GM10847 (cell line): Measurements from ENCODE around the gene NALF2.

Experiments
- POLR2A ChIP-seq: IDR thresholded peaks from 2 replicates; pipeline ENCODE4 v1.6.1; 2011; ENCODE audit not compliant: insufficient read length; ENCODE audit errors: extremely low read depth

Gene NALF2

DNA sequence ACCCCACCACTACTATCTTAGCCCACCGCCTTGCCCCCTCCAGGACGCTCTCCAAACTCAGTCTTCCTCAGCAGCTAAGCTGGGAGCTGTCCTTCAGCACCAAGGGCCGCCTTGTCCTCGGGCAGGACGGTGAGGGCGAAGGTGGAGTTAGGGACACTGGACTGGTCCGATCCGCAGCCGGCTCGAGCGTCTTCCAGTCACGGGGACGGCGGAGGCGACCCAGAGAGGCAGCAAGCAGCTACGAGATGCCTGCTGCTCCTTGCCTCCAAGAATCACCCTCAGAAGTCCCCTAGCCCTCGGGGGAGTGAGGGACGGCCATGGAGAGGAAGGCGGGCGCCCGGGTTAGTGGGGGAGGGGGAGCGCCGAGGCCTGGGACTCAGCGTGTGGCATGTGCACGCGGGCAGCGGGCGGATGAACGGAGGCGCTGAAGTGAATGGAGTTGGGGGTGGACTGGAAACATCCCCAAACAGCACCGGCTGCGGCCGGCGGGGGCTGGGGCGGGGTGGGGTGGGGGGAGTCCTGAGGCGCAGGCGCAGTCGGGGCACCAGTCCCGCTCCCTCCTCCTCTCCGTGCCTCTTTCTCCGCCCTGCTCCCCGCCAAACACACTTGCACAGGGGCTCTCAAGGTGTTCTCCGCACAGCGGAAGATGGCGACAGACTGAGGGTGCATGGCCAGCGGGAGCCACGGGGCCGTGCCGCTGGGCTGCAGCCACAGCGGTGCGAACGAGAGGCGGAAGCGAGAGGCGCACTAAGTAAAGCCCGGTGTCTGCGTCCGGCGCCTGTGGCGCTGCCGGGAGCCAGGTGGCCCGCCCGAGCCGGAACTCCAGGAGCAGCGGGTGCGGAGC, at the start of gene NALF2:
Gene NALF2 (plus strand): TSS at position 545 of the 844 bp plus-strand sequence. CDS start 957 bp downstream, outside the sequence.
- TF ChIP-seq POLR2A: no peak

DNA sequence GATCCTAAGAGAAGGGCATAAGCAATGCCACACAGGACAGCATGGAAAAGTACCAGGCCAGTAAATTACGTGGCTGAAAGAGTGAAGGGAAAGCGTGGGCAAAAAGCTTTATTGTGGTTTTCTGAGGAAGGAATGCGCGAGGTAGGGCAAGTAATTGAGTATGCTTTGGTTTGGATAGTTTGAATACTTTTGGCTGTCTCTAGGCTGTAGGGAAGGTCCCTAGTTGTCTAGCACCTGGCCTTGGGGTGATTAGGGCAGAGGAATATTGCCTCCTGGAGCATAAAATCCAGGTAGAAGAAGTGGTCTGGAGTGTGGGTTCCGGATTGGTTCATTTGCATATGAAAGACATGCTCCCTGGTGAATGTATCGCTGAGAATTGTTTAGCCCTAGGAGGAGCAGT, 46.4 kb upstream of the NALF2 start:
- TF ChIP-seq POLR2A: no peak

DNA sequence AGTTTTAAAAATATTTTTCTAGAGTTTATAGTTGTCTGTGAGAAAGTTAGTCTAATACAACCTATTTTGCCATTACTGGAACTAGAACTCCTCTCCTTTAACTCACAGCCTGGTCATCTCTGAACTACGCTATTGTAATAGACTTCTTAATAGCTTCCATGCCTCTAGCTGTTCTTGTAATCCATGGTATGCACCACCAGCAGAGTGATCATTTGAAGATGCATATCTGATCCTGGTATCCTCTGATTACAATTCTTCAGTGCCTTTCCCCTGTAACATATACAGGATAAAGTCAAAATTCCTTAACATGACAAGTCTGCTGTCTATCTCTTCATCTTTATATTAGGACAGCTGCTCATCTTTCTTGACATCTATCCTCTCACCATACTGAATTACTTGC, 37.6 kb upstream of the NALF2 start:
- no peak for TF ChIP-seq POLR2A

GRCh38 chrX:69469975-69470374, 34.2 kb upstream of the NALF2 start:
- TF ChIP-seq POLR2A: no peak

- TF ChIP-seq POLR2A: no peak
Measured at GRCh38 chrX:69489625-69490024, 14.5 kb upstream of the NALF2 start.

DNA sequence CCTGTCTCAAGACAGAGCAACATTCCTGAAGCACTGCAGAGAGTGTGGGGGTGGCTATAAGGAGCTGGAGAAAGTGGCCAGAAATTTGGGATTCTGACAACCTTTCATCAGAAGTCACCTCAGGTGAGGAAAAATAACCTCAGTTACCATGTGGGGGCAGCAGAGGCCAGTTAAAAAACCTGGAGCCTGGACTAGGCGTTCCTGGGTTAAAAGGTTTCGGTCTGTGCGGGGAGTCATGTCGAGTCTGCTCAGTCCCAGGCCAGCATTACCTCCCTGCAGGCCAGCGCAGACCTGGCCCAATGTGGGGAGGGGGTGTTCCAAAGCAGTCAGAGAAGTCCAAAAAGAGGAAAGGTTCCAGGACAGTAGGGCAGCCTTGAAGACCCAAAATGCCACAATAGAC, 10.9 kb upstream of the NALF2 start:
- no peak for TF ChIP-seq POLR2A

DNA sequence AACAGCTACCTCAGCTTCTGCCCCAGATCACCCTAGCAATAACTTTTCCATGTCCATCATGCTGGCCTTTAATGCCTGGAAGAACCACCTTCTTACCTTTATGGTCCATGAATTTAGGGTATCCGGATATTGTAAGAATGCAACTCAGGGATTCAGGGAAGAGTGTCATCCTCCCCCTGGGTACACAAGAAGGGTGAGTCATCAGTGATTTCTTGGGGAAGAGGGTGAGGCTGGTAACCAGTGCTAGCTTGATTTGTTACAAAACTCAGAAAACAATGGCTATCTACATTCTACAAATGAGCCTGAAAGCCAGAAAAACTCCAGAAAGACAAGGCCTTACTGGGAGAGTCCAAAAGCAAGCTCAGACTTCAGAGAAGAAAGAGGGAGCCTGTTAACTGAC, 10.4 kb upstream of the NALF2 start:
- no peak for TF ChIP-seq POLR2A

GRCh38 chrX:69496183-69496582, 7.9 kb upstream of the NALF2 start:
- TF ChIP-seq POLR2A: no peak

- no peak for TF ChIP-seq POLR2A
Measured at GRCh38 chrX:69501429-69501828, 2.7 kb upstream of the NALF2 start.

DNA sequence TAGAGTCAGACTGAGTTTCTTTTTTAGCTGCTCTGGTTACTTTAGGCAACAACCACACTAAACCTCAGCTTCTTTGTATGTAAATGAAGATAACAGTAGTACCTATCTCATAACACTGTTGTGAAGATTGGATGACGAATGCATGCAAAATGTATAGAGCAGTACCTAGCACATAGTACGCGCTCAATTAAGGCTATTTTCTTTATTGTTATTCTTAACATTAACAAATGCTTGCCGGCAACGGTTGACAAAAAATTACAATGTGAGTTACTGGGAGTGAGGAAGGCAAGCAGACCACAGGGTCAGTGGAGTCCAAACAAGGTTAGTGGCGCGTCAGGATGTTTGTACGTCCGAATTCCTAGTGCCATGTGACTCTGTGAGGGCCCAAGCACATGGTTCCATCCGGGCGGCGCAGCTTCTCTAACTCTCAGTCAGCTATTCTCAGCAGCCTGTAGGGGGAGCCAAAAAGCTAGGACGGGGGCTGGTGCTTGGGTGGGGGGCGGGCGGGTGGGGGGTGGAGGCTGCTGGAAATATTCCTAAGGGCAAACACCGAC, 821 bp upstream of the NALF2 start:
- no peak for TF ChIP-seq POLR2A

- no peak for TF ChIP-seq POLR2A
Measured at GRCh38 chrX:69504626-69505612, 793 bp downstream of the NALF2 start.

- TF ChIP-seq POLR2A: no peak
Measured at GRCh38 chrX:69505772-69506616, 1.9 kb downstream of the NALF2 start.

- no peak for TF ChIP-seq POLR2A
Measured at GRCh38 chrX:69506617-69507499, 2.7 kb downstream of the NALF2 start.

- TF ChIP-seq POLR2A: no peak
Measured at GRCh38 chrX:69507500-69507789, 3.3 kb downstream of the NALF2 start.

- TF ChIP-seq POLR2A: no peak
Measured at GRCh38 chrX:69508610-69509009, 4.5 kb downstream of the NALF2 start.
